Activated T-cell treated with anti-CD3 and anti-CD28 coated beads, Interleukin-2, amount 50 U/mL, for 1 hour (primary cell): ENCODE measurements around the gene OR2M4.
"Not testable (repeated sequence)": the region's sequence is repeated elsewhere in the genome, so short reads cannot be mapped to it uniquely, and the experiment has no call there.

ENCODE experiments used
- DNase-seq: peaks from one replicate; pipeline ENCODE4 v3.0.0-alpha.2; 2020

OR2M4 gene

GRCh38 chr1:248231117-248231516 is at the start of gene OR2M4:
Gene OR2M4 (plus strand): TSS chr1:248231417. CDS start chr1:248238929, 7,512 bp downstream.
- DNase-seq, result no peak

- DNase-seq, result no peak
These were observed 47.2 kb upstream of the OR2M4 start for GRCh38 chr1:248183996-248184395.

- DNase-seq, result no peak
These were observed 43.9 kb upstream of the OR2M4 start for GRCh38 chr1:248187363-248187762.

GRCh38 chr1:248189026-248189425 is 42.2 kb upstream of the OR2M4 start:
- no peak for DNase-seq

- no peak for DNase-seq
These were observed 37.1 kb upstream of the OR2M4 start for GRCh38 chr1:248194117-248194516.

- no peak for DNase-seq
These were observed 34.3 kb upstream of the OR2M4 start, which contains the start of gene OR2M3 for GRCh38 chr1:248196965-248197364. Gene OR2M3 (plus strand): TSS chr1:248197265. CDS start chr1:248203068, 5,803 bp downstream.

- no peak for DNase-seq
These were observed 15.3 kb upstream of the OR2M4 start for GRCh38 chr1:248215880-248216279.

- no peak for DNase-seq
These were observed 5.7 kb upstream of the OR2M4 start for GRCh38 chr1:248225537-248225936.

GRCh38 chr1:248229360-248229908 is 1.8 kb upstream of the OR2M4 start:
- DNase-seq, result no peak

GRCh38 chr1:248239478-248239877 is 8.3 kb downstream of the OR2M4 start:
- no peak for DNase-seq

- DNase-seq, result peak; percentile 18
These were observed 12.0 kb downstream of the OR2M4 start for GRCh38 chr1:248243204-248243603.

GRCh38 chr1:248259309-248259708 is 28.1 kb downstream of the OR2M4 start:
- DNase-seq, result not testable (repeated sequence)

GRCh38 chr1:248268178-248268577 is 37.0 kb downstream of the OR2M4 start:
- DNase-seq, result no peak

- DNase-seq, result not testable (repeated sequence)
These were observed 42.0 kb downstream of the OR2M4 start for GRCh38 chr1:248273225-248273624.

GRCh38 chr1:248277876-248278275 is 46.7 kb downstream of the OR2M4 start, which contains the start of gene OR2T33:
Gene OR2T33 (minus strand): TSS chr1:248277976. CDS start chr1:248273814, 4,162 bp downstream.
- no peak for DNase-seq

GRCh38 chr1:248288391-248288790 is 57.2 kb downstream of the OR2M4 start:
- no peak for DNase-seq
